ENCODE results near the gene SCN1A.

GRCh38 chr2:166013878-166014277 lies 113.9 kb downstream of the SCN1A start:
- TF ChIP-seq EZH2 (IDR thresholded peaks at IDR 0.05; ENCODE audit: insufficient read depth, poor library complexity, severe bottlenecking) (no peak), EZH2phosphoT487 (IDR thresholded peaks at IDR 0.05; ENCODE audit: insufficient read depth, low read depth) (no peak)
